SK-MEL-5 (cell line): ENCODE results near the gene HNF4A. TPM values are rescaled to one million over a fixed set of nuclear protein-coding genes. Genes with fewer than 3 reads are reported as not detected.
A peak's percentile ranks its signal among the peaks of the same experiment; 100 is the strongest.
"Not testable (repeated sequence)": the region's sequence is repeated elsewhere in the genome, so short reads cannot be mapped to it uniquely, and the experiment has no call there.

Experiments used
- DNase-seq: peaks from one replicate; pipeline ENCODE4 v3.0.0-alpha.2; 2016; ENCODE audit warnings: low read depth, low spot score
- in situ Hi-C: cut with HindIII; loops from 2 replicates; pipeline ENCODE4 v1.10.0; 2016; ENCODE audit warnings: low sequenced_read_pairs, high pct_unique_total_duplicates, low pct_unique_long_range_greater_than_20kb
- total RNA-seq: library from RNA; depleted of rRNA; stranded (reverse); fragments of >200 nt; shearing (Covaris generic); gene quantifications from 2 replicates; pipeline ENCODE4 v1.2.3, GENCODE V29; 2014

Gene HNF4A
- total RNA-seq, 1 experiment from 2014 or later, result 0.05 TPM

DNA sequence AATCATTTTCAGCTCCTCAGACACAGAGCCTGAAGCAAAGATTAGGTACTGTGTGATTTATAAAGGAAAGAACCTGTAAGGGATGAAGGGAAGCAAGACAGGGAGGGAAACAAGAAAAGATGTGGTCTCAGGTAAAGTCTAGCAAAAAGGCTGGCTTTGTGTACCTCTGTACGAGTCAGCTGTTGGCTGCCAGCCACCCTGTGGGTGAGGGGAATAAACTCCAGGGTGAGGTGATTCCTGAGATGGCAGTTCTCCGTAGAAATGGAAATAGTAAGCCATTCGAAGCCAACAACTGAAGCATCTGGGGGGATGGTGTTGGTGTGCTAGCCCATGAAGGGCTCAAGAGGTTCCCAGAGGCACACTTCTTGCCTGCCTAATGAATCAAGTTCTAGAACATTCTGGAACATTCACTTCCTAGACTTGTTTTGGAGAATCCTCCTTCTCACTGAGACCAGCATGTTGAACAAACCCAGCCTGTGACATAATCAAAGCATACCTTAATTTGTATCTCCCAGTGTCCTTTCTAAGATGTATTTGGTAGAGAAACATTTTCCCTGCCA is 109.6 kb downstream of the HNF4A start:
- no peak for DNase-seq
- in situ Hi-C loops, result loop anchor here (10.0 kb wide), 1 partner anchor 70 kb away; no protein-coding TSS in a partner anchor

DNA sequence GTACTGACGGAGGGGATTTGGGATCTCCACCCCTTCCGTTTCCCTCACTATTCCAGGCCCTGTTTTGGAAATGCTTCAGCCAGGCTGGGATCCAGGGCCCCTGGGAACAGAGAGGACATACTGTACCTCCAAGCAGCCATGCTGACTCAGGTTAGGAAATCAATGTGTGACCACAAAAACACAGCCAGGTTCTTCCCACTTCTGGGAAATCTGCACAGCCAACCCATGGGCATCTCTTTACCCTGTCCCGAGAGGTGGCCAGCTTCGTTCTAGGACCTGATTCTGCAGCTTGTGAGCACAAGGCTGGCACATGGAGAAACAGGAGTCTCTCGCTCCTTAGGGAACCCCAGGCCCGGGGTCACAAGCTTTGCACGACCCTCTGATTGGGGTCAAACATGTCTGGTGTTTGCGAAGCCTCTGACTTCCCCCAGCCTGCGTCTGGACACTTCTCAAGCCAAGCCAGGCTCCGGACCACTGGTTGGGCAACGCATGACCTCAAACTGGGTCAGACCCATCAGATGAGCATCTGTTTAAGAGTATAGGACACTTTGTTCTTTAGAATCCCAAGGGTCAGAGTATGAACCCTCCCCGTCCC is 111.9 kb downstream of the HNF4A start:
- in situ Hi-C loops, result loop anchor here (10.0 kb wide), 1 partner anchor 73 kb away; no protein-coding TSS in a partner anchor
- DNase-seq, result no peak

DNA sequence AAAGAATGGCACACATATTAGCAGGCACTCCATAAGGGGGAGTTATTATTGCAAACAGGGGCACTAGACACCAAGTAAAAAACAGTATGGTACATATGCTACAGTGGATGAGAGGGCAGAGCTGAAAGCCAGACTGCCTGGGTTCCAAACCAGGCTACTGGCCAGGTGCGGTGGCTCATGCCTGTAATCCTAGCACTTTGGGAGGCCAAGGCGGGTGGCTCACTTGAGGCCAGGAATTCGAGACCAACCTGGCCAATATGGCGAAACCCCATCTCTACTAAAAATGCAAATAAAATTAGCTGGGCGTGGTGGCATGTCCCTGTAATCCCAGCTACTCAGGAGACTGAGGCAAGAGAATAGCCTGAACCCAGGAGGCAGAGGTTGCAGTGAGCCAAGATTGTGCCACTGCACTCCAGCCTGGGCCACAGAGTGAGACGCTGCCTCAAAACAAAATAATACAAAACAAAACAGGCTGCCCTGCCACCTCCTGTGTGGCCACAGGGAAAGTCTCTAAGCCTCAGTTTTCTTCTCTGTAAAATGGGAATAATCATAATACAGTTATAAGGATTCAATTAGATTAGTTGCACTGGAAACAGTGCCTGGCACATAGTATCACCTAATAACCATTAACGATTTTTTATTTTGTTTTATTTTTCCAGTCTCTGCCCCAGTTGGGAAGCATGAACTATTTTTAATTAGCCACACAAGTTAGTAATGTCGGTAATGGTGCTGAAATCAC is 112.7 kb downstream of the HNF4A start:
- no peak for DNase-seq
- in situ Hi-C loops, result loop anchor here (10.0 kb wide), 1 partner anchor 73 kb away; no protein-coding TSS in a partner anchor

DNA sequence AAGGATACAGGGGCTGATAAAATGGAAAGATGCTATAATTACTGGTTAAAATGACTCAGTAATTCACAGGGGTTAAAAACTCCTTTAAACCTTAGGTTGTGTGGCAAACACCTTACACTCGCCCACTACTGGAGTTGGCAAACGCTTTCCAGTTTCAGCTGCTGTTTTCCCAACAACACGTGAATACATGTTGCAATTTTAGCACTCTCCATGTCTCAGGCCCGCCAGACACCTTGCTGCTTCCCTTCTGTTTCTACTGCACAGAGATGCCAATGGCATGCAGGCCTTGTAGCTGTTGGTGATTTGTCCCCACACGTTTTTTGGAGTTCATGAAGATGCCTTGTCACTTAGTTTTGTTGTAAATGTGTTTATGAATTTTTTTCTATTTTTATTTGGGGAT is 114.8 kb downstream of the HNF4A start:
- in situ Hi-C loops, result no loop called here
- DNase-seq, result no peak

DNA sequence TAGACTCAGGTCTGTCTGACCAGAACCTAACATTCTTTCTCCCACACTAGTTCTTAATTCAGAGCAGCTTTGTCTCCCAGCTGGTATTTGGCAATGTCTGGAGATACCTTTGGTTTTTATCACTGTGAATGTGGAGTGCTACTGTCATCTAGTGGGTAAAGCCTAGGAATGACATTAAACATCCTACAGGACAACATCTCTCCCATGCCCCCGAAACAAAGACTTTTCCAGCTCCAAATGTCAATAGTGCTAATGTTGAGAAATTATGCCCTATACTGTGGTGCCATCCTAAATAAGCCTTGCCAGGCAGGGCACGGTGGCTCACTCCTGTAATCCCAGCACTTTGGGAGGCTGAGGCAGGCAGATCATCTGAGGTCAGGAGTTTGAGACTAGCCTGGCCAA is 116.0 kb downstream of the HNF4A start:
- in situ Hi-C loops, result no loop called here
- DNase-seq, result peak; percentile 68

DNA sequence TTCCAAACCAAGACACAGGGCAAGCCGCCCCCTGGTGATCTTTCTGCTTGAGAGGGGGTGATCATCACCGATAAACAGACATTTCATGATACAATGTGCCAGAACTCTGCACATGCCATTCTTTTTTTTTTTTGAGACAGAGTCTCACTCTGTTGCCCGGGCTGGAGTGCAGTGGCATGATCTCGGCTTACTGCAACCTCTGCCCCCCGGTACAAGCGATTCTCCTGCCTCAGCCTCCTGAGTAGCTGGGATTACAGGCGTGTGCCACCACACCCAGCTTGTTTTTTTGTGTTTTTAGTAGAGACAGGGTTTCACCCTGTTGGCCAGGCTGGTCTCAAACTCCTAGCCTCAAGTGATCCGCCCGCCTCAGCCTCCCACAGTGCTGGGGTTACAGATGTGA is 116.8 kb downstream of the HNF4A start:
- in situ Hi-C loops, DNase-seq: not testable (repeated sequence)

DNA sequence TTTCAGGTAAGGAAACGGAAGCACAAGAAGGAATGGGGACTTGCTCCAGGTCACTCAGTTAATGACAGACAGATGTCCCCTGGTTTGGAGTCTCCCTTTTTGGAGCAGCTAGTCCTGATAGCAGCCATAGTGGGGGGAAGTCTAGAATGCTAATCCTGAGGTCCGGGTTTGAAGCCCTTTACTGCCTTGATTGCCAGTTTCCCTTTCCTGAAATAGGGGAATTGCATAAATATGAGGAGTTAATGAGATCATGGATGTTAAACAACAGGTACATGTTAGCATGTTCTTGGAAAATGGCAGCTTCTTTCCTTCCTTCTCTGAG is 119.8 kb downstream of the HNF4A start:
- in situ Hi-C loops, result no loop called here
- DNase-seq, result no peak

DNA sequence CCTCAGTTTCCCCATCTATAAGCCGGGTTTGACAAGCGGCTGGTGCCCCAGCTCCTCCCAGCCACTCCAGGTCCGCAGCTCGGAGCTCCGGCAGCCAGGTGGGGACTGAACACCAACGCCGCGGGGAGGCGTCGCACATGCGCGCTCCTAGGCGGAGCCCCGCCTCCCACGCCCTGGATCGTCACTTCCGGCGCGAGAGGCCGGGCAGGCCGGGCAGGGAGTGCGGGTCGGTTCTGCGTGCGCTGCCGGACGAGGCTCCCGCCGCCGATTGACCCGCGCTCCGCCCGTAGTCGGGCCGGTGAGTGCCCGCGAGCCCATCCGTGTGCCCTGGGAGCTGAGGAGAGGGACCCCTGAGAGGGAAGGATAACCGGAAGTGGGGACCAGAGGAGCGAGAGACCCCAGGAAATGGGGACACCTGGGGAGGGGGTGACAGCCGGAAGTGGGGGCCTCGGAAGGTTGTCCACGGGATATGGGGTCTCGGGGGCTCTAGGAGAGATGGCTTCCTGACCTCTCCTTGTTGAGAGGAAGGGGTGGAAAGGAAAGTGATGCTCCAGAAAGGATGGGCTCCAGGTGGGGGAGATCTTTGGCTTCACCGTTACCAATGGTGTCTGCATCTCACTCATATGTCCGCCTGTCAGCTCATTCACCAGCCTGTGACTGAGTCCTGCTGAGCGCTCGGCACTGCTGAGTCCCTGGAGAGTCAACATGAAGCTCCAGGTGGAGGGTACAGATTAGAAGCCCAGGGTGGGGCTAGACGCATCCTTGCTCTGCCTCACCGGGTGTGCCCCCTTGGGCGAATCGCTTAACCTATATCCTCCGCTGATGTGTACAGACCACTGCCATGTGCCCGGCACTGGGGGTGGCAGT is 120.4 kb downstream of the HNF4A start, which contains the start of gene TTPAL:
TTPAL (plus strand) TSS at position 181 of the 867 bp plus-strand sequence. CDS start 4,126 bp downstream, outside the sequence.
- DNase-seq, result peak; percentile 86
- in situ Hi-C loops, result no loop called here

DNA sequence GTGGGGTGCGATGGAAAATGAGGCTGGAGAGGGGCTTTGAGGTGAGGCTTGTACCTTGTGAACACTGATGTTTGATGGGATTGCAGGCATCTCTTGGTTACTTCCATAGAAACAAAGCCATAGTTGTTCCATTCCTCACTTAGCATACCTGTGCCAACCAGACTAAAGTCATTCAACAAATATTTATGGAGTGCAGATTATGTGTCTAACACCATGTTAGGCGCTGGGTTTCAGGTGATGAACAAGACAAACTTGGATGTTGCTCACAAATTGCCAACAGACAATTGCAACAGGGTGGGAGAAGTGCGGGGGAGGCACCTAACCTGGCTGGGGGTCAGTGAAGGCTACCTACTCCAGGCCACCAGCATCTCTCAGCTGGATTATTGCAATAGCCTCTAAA is 121.7 kb downstream of the HNF4A start:
- DNase-seq, result no peak
- in situ Hi-C loops, result no loop called here

DNA sequence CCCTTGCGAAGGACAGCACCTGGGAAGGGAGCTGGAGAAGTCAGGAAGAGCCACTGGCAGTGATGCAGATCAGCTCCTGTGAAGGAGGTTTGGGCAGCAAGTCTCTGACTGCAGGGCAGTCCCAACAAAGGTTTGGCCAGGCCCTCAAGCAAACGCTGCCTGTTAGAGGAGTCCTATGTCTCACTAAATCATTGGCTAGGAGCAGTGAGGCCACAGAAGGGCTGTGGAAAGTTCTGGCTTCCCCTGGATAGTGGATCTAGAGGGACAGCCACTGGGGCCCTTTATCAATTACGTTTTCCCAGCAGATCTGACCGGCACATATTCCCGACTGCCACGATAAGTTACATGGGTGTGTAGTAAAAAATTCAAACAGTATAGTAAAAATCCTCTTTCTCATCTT is 122.7 kb downstream of the HNF4A start:
- in situ Hi-C loops, result no loop called here
- DNase-seq, result no peak

DNA sequence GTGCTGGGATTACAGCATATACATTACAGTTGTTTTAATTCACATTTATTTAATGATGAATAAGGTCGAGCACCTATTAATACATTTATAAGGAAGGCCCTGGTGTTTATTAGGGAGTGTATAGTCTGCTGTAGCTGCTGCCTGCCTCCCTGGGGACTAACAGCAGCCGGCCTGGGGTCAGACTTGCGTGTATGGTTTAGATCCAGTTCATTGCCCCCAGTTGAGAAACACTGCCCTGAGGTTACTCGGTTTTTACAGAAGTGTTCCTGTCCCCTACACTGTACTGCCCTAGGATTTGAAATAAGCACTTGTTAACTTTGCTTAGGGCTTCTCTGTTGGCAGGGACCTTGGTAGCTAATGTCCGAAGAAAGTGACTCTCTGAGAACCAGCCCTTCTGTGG is 124.1 kb downstream of the HNF4A start:
- DNase-seq, result no peak
- in situ Hi-C loops, result no loop called here

DNA sequence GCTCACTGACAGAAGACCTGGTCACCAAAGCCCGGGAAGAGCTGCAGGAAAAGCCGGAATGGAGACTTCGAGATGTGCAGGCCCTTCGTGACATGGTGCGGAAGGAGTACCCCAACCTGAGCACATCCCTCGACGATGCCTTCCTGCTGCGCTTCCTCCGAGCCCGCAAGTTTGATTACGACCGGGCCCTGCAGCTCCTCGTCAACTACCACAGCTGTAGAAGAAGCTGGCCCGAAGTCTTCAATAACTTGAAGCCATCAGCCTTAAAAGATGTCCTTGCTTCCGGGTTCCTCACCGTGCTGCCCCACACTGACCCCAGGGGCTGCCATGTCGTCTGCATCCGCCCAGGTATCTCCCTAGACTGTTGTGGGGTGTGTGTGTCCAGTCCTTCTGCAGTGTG is 124.6 kb downstream of the HNF4A start:
- in situ Hi-C loops, result no loop called here

DNA sequence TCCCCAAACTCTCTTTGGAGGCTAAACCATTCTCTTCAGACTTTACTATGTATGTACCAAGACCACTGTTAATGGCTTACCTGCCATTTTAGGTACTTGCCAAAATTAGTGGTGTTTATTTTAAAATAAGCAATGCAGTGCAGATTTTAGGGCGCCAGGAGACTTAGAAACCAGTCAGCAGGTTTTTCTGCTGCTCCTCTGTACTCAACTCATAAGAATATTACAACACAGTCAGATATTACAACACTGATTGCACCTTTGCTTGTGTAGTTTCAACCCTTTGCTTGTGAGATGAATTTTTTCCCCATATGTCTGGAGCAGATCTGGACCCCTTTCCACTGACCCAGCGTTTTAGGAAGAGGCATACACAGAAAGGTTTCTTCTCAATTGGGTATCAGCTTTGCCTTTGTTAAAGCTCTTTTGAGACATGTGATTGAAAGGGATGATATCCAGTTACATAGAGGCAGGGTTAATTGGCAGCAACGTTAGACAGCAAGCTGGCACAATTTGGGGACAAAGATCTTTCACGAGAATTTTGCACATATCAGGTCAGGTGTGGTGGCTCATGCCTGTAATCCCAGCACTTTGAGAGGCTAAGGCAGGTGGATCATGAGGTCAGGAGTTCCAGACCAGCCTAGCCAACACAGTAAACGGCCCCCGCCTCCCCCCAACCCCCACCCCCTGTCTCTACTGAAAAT is 126.4 kb downstream of the HNF4A start:
- DNase-seq, result no peak
- in situ Hi-C loops, result no loop called here

More for the DNA sequence above, 124.6 kb downstream of the HNF4A start:
- DNase-seq, result no peak

DNA sequence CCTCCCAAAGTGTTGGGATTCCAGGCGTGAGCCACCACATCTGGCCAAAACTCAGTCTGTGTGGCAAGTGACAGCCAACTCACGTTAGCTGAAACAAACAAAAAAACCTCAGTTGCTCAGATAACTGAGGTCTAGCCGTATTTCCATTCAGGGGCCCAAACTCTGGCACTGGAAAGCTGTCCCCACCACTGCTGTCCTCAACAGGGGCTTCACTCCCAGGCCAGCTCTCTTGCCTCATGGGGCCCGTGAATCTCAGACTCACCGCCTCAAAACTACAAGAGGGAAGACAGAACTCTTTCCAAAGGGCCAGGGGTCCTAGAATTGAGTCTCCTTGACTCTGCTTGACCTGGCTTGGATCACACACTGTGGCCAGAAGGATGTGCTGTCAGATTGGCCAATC is 127.6 kb downstream of the HNF4A start:
- in situ Hi-C loops, result no loop called here
- no peak for DNase-seq
